Activated CD4-positive, alpha-beta T cell treated with anti-CD3 and anti-CD28 coated beads for 1 hour (primary cell): Measurements from ENCODE around the gene NR0B1.

ENCODE experiments used
- DNase-seq: peaks from one replicate; pipeline ENCODE4 v3.0.0-alpha.2; 2020

The NR0B1 gene, protein sequence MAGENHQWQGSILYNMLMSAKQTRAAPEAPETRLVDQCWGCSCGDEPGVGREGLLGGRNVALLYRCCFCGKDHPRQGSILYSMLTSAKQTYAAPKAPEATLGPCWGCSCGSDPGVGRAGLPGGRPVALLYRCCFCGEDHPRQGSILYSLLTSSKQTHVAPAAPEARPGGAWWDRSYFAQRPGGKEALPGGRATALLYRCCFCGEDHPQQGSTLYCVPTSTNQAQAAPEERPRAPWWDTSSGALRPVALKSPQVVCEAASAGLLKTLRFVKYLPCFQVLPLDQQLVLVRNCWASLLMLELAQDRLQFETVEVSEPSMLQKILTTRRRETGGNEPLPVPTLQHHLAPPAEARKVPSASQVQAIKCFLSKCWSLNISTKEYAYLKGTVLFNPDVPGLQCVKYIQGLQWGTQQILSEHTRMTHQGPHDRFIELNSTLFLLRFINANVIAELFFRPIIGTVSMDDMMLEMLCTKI

DNA sequence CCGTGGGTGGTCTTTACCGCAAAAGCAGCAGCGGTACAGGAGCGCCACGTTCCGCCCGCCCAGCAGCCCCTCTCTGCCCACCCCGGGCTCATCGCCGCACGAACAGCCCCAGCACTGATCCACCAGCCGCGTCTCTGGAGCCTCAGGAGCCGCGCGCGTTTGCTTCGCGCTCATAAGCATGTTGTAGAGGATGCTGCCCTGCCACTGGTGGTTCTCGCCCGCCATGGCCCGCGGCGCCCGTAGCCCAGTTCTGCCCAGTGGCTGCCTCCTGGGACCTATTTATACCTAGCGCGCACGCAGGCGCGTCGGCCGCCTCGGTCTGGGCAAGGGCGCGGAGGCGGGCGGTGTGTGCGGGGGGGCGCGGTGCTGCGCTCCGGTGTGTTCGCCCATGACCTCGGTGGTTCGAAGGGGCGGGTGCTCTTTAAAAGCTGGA, at the start of gene NR0B1:
Gene NR0B1, minus strand, starts transcription at position 252 of the 433 bp plus-strand sequence. Its CDS starts 27 bp downstream, at position 225.
- no peak for DNase-seq

DNA sequence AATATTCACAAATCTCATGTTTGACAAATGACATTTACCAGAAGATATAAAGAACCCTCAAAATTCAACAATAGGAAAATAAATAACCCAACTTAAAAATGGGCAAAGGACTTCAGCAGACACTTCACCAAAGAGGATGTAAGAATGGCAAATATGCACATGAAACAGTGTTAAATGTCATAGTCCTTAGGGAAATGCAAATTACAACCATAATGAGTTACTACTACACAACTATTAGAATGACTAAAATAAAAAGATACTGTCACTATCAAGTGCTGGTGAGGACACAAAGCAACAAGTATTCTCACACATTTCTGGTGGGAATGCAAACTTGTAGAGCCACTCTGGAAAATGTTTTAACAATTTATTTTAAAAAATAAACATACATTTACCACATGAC, 40.8 kb upstream of the NR0B1 start:
- no peak for DNase-seq

DNA sequence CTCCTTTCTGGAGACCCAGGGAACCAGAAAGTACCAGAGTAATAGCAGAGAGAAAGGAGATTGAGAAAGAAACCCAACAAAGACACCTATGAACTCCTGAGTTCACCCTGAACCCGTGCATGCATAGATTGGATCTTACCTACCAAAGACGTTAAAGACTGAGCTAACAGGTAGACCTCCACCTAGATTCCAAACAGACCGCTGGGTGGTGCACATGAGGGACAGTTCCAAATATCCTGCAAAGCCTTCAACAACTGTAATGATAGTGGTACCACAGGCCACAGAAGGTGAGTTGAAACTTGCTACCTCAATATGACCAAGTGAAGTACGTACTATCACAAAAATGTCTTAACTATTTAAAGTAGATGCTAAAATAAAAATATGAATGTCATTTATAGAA, 34.0 kb upstream of the NR0B1 start:
- no peak for DNase-seq

DNA sequence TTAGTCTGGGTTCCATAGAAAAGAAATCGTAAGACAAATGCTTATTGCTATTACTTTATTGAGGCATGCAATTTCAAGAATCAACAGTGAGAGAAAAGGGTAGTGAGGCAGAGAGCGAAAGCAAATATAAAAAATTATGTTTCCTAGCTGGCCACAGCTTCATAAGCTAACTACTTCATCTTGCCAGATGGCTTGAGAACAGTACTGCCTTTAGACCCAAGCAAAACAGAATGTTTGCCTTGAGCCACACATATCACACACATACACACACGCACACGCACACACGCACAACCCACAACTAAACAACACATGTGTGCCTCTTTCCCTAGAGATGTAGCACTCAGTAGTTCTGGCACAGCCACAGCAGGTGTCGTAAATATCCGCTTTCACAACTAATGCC, 31.6 kb upstream of the NR0B1 start:
- DNase-seq, result no peak

DNA sequence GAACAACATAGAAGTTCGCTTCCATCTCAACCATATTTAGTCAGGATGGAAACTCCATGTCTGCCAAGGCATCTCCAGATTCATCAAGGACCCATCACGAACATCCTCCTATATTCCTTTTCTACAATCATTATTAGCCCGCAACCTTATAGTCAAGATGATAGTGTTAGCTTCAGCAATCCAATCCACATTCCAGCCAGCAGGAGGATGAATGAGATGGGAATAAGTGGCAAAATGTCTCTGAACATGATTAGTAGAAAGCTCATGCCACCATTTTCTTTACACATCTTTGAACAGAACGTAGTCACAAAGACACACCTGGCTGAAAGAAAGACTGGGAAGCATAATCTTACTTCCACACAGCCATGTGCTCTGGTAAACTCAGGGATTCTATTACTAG, 18.6 kb upstream of the NR0B1 start:
- no peak for DNase-seq

DNA sequence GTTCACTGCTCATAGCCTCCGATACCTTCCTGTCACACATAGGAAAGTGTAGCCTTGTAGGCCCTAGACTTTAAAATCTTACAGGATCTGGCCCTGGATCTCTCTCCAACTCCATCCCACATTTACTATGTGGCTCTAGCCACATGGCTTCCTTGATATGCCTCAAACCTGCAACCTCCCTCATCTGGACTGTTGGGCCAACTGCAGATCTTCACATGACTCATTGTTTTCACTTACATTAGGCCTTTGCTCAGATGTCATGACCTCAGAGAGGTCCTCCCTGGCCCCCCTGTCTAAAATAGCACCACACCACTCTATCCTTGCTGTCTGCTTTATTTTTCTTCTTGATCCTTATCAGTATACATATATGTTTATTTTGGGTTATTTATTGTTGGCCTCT, 8.1 kb upstream of the NR0B1 start:
- no peak for DNase-seq

DNA sequence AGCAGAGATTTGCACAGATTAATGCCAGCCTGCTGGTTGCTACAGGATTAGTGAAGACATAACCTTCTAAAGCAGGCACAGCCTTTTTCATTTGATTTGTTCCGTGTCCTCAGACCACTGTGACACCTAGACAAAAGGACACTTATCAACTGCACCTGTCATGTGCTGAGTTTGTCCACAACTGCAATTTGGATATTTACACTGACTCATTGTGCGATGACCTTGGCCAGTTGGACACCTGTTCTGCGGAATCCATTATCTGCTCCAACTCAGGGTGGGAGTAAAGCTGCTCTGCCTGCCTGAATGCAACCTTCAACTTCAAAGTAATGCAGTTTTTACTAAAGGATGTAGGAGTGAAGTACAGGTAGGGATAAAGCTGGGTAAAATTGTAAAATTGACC, 4.1 kb upstream of the NR0B1 start:
- no peak for DNase-seq

DNA sequence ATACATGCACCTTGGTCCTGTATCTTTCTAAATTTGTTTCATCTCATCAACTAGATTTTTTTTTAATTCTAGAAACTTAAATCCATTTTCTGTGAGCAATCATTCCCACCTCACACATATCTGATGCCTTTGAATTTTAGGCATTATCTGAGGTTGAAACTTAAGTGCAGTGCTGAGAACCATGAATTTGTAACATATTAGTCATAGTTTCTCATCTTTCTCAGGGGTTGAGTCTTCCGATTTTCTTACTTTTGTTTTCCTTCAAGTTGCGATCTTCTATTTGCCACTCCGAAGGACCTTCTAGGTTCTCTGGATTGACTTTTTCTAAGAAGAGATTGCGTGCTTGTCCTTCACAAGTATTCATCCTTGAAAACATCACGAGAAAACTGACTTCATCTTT, 3.7 kb upstream of the NR0B1 start:
- DNase-seq, result no peak

DNA sequence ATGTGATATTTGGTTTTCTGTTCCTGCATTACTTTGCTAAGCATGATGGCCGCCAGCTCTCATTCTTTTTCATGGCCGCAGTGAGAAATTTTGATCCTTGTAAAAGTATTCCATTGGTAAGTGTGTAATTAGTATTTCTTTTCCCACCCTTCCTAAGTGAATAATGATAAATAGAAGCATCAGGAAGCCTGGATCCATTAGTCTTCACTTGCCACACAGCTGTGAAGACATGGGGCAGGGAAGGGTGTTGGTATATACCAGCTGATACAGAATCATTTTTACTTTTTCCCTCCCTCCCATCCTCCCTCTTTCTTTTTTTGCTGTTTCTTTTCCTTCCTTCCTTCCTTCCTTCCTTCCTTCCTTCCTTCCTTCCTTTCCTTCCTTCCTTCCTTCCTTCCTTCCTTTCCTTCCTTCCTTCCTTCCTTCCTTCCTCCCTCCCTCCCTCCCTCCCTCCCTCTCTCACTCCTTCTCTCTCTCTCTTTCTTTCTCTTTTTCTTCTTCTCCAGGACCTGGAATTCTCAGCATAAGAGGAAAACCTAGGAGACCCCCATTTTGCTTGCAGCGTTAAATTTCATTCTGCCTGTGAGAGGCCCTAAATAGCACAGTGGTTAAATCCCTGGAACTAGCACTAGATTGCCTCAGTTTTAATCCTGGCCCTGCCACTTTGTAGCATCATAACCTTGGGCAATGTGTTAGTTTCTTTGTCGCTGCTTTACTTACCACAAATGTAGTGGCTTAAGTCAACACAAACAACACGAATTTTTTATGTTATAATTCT, 1.4 kb upstream of the NR0B1 start:
- DNase-seq, result no peak

DNA sequence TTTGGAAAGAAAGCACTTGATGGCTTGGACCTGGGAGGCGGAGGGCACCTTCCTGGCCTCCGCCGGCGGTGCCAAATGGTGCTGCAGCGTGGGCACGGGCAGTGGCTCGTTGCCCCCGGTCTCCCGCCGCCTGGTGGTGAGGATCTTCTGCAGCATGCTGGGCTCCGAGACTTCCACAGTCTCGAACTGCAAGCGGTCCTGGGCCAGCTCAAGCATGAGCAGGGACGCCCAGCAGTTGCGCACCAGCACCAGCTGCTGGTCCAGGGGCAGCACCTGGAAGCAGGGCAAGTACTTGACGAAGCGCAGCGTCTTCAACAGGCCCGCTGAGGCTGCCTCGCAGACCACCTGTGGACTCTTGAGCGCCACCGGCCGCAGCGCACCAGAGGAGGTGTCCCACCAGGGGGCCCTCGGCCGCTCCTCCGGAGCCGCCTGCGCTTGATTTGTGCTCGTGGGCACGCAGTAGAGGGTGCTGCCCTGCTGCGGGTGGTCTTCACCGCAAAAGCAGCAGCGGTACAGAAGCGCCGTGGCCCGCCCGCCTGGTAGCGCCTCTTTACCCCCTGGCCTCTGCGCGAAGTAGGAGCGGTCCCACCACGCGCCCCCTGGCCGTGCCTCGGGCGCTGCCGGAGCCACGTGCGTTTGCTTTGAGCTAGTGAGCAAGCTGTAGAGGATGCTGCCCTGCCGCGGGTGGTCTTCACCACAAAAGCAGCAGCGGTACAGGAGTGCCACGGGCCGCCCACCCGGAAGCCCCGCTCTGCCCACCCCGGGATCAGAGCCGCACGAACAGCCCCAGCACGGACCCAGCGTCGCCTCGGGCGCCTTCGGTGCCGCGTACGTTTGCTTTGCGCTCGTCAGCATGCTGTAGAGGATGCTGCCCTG, 689 bp downstream of the NR0B1 start:
- no peak for DNase-seq

DNA sequence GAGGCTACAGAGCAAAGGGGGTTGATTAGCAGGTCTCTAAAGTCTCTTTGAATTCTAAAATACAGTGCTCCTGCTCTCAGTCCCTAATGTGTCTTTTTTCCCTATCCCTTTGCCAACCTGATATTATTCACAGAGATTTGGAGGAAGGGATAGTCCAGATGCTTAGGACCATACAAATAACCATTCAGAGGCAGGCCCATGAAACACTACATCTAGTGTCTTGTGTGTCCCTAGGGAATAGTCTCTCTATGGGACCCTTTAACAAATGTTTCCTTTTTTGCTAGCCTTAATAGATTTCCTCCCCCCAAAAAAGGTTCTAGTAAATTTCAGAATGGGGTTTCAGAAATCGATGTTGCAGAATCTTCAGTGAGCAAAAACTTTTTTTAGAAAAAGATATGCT, 1.7 kb downstream of the NR0B1 start:
- DNase-seq, result no peak

DNA sequence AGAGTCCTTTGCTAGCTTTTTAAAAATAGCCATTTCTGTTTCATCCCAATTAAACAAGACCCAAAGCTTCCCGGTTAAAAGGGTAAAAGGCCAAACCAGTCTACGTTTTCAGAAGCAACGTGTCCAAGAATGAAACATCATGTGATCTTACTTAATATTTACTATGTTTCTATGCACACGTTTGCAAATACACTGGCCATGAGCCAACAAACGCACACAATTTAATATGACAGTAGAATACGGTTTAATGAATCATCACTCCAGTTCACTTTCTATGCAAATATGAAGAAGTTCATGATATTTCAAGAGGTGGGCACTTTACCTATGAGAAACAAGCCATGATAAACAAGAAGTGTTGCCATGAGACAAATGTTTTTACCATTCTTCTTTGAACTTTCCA, 4.3 kb downstream of the NR0B1 start:
- DNase-seq, result no peak

DNA sequence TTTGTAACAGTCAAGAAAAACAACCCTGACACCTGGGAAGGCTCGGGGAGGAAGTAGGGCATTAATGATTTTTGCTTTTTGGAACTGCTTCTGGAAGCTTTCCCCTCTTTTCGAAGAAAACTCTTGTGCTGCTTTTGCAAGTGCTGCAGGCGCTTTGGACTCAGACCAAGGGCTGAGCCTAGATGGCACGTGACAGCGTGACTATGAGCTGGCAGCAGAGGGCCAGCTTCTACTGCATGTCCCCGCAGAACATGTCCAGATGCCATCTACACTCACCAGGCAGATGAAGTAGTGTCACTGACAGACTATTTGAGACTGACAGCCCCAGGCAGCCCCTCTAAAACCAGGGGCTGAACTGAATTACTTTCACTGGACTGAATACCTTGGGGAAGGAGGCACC, 6.2 kb downstream of the NR0B1 start:
- no peak for DNase-seq

DNA sequence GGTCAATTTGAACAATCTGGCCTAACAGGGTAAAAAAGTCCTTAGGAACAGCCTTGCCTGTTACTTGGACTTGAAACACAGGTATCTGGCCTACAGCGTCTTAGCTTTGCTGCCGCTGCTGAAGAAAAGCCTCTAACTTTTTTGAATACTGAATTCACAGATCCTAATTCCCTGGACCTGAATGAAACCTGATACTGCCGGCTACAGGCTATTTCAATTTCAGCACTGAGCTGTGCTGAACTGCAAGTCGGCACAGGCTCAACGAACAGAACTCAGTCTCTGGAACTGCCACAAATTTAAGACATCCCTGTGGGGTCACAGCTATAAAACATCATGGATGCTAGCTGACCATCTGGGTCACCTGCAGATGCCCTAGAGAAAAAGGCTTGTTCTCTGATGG, 7.2 kb downstream of the NR0B1 start:
- DNase-seq, result no peak

DNA sequence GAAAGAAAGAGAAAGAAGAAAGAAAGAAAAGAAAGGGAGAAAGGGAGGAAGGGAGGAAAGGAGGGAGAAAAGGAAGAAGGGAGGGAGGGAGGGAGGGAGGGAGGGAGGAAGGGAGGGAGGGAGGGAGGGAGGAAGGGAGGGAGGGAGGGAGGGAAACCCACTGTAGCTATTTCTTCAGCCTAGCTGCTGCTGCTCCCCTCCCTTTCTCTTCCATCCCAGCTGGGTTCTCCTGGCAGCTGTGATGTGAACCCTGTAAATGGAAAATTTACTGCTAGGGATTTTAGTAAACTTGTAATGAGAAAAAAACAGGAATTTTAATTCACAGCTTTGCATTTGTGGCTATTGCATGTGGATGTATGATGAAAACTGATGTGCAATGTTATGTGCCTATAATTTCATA, 8.0 kb downstream of the NR0B1 start:
- DNase-seq, result no peak

DNA sequence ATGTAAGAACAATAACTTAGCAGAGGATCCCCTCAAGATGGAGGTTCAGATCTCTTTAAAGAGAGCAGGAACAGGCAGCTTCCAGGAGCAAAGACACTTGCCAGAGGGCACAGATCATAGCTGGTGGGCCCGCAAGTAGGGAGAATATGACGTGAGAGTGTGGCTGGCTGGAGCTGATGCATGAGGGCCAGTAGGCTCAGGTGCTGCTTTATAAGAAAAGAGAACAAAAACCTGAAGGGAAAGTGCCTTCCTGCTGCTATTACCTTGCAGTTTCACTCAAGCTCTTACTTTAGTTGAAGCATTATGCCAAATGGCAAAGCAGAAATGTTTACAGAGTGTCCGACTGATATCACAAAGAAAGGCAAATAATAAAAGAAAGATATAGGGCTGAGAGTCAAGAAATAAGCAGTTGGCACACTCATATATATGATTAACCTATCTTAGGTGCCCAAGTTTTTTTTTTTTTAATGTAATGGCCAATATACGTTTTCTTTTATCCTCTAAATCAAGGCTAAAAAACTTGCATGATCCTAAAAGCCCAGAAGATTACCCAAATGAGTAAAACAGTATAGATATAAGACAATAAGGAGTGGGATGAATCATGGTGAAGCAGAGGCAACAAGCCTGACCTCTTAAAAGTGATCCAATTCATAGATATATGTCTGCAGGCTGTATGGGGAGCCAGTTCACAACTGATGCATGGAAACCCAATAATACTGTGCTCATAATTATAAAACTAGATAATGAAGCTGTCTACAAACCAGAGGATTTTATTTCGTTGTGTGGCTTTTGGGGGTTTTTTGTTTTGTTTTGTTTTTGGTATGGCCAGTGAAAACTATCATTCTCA, 12.6 kb downstream of the NR0B1 start:
- DNase-seq, result no peak

DNA sequence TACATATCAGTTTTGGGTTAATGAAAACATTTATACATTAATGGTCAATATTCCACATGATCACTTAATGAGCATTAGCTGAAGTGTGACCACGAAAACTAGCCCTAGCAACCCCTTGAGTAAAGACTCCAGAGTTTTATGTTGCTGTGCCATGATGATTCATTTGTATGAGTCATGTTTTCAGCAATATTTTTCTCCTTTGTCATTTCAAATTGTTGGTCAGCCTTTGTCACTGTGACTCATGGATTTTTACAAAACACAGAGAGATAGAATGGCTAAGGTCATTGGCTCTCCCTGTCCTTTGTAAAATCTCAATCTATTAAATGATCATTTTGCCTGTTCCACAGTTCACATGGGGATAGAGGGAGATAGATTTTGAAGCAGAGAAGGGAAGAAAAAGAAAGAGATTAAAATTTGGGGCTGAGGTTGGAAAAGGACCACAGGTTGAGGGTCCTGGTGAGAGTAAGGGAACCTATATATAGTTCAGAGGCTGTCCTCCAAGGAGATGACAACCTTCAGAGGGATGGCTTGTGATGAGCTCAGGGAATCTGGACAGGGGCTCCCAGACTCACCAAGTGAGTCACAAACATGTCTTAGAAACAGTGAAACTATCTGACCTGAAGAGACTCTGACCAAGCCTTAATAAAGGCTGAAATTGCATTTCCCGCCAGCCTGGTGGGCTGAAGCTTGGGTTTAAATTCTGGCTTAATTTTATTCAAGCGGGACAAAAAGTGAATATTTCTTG, 25.6 kb downstream of the NR0B1 start:
- no peak for DNase-seq

DNA sequence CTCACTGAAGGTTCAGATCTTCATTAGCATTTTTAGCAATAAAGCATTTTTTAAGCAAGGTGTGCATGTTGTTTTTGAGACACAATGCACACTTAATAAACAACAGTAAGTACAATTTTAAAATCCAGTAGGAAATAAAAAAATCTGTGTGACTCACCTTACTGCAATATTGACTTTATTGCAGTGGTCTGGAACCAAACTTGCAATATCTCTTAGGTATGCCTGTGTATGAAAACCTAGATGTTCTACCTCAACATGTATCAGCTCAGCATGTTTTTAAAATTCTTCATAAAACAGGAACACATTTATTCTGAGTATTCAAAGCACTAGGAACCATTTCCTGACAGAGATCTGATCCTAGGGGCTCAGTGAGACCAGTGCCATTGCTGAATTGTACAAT, 26.7 kb downstream of the NR0B1 start:
- no peak for DNase-seq

DNA sequence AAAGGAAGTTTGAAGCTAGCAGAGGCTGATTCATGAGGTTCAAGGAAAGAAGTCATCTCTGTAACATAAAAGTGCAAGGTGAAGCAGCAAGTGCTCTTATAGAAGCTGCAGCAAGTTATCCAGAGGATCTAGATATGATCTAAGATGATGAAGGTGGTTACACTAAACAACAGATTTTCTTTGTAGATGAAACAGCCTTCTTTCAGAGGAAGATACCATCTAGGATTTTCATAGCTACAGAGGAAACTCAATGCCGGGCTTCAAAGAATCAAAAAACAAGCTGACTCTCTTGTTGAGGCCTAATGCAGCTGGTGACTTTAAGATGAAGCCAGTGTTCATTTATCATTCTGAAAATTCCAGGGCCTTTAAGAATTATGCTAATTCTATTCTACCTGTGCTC, 28.8 kb downstream of the NR0B1 start:
- DNase-seq, result no peak

DNA sequence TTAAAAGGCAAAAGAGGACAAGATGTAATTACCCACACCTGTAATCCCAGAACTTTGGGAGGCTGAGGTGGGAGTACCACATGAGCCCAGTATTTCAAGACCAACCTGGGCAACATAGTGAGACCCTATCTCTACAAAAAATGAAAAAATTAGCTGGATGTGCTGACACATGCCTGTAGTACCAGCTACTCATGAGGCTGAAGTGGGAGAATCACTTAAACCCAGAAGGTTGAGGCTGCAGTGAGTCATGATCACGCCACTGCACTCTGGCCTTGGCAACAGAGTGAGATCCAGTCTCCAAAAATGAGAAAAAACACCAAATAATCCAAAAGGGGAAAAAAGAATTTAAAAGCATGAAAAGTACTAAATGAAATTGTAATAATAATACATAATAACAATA, 30.8 kb downstream of the NR0B1 start:
- no peak for DNase-seq

DNA sequence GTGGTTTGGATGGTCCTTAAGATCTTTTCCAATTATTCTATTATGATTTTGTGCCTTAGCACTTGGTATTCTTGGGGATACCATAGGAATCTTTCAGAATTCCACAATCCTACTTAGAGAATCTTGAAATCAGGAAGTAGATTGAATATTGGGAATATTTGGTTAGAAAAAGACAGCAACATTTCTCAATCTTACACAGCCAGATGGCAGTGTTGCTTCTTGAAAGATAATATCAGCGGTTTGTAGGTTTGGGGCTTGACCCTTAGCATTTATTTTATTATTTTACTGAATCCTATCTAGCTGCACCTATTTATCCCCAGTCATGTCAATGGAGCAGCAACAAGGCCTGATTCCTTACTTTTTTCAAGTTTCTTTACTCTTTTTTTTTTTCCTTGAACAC, 33.7 kb downstream of the NR0B1 start:
- DNase-seq, result no peak

DNA sequence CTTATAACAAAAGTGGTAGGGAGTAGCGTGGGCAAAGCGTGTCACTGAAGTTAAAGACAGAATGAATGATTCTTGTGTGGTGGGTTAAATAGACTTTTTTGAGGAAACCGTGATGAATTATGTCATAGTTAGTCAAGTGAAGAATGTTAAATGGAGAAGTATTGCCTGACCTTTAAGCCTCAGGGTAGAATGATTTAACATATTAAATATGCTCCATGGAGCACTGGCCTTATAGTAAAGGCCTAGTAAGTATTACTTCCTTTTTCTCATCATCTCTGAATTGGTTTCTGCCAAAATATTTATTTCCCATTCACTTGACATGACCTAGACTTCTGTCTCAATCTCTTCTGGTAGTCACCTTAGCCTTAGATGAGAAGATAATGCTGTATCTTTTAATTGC, 38.6 kb downstream of the NR0B1 start:
- no peak for DNase-seq
